Amygdala (tissue), 56 donors: Measurements from ENCODE around the gene ITGAV.

ENCODE experiments used
- DNase-seq, 56 donors: peaks; one replicate each; lab custom pipeline; 2025; lab: John Stamatoyannopoulos, UW

ITGAV gene

DNA sequence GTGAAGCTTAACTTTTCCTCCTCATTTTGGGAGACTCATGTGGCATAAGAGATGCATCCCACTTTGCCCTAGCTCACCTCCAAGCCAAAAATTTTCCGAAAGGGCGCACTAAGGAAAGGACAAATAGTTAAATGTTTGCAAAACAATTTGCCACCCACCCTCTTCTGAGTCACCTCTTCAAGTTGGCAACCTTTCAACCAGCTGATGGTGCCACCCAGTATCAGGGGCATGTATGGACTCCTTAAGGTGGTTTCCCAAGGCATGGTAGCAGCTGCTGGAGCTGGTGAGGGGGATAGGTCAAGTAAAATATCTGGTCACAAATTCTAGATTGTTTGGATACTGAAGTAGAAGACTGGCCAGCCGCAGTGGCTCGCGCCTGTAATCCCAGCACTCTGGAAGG, 17.2 kb upstream of the ITGAV start:
- DNase-seq, result no peak

DNA sequence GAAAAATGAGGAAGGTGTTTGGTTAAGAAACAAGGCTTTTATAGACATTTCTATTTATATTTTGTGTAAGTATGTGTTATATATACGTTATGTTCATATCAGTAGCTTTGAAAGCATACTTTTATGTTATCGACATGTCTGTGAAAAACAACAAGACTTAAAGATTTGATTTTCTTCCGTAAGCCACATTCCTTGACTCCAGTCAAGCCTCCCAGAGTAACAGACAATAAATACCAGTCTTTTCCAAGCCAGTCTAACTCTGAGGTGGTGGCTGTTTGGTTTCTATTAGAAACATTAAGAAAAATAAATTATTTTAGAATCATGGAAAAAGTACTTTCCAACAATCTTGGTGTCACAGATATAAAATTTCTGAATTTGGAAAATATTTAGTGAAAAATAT, 16.3 kb upstream of the ITGAV start:
- DNase-seq, result no peak

DNA sequence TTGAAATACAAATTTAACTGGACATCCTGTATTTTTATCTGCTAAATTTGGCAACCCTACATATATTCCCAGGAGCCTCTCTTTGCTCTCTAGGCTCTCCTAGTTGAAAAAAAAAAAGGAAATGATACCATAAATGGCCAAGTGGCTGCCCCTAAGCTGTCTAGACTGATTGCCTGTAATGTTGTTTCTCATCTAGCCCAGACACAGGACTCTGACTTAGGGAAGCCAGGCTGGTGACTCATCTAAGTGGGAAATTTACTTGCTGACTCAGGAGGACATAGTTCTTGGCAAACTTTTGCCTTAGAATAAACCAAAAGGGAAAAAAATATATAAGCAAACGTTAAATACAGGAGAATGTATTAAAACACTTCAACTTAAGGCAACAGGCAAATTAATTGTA, 14.6 kb upstream of the ITGAV start:
- DNase-seq, result peak in 3 of 56 donors; percentile 10 to 31 (median 22)

DNA sequence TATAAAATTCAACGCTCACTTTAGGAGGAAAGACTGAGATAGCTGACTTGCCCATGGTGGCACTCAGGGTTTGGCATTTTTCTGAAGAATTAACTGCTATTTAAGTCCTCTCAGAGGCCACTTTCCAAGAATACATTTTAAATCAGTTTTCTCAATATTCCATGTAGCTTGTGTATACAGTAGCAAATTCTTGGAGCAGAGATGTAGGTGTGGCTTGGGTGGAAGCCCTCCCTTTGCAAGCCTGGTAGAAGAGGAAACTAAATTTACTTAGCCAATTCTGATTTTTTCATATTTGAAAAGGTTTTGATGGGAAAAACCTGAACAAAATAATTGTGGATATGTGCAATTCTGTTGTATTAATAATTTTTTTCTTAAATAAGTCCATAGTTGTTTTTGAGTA, 14.0 kb upstream of the ITGAV start:
- no peak for DNase-seq

DNA sequence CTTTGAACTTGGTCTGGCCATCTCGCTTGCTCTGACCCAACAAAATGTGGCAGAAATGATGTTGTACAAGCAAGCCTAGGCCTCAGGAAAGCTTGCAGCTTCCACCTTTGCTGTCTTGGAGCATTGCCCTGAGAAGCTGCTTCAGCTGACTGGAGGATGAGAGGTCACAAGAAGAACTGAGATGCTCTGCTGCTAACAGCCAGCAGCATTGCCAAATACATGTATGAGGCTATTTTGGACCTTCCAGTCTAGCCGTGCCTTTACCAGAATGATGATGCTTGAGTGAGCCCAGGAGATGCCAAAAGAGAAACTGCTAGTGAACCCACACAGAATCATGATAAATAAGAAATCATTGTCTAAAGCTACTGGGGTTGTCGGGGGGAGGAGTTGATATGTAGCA, 13.2 kb upstream of the ITGAV start:
- DNase-seq, result no peak

DNA sequence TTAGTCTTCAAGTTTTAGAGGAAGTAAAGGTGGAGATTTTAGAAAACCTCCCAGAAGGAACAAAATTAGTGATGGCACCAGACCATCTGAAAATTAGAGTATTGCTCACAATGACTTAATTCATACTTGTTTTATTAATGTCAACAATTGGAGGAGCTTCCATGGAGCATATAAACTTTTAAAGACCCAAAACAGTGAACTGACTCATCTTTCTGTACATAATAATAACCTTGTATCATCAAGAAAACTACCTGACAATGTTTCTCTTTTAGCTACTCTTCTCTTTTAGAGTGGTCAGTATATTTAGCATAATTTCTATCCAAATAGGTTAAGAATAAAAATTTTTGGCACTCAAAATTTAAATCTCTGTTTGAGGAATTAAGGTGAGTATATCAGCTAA, 7.2 kb upstream of the ITGAV start:
- no peak for DNase-seq

DNA sequence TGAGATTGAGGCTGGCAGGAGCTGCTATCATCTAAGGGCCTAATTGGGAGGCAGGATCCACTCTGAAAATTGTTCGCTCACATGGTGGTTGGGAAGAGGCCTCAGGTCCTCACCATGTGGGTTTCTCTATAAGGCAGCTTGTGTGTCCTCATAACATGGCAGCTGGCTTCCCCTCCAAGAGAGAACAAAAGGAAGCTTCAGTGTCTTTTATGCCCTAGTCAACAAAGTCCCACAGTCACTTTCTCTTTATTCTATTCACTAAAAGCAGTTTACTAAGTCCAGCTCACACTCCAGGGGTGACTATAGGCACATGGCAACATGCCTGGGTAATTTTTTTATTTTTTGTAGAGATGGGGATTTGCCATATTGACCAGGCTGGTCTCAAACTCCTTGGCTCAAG, 5.8 kb upstream of the ITGAV start:
- no peak for DNase-seq

DNA sequence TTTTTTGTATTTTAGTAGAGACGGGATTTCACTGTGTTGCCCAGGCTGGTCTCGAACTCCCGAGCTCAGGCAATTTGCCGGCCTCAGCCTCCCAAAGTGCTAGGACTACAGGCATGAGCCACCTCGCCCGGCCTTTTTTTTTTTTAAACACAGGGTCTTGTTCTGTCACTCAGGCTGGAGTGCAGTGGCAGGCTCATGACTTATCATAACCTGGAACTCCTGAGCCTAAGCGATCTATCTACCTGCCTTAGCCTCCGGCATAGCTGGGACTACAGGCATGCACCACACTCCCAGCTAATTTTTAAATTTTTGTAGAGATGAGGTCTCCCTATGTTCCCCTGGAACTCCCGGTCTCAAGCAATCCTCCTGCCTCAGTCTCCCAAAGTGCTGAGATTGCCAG, 1.4 kb upstream of the ITGAV start:
- no peak for DNase-seq

DNA sequence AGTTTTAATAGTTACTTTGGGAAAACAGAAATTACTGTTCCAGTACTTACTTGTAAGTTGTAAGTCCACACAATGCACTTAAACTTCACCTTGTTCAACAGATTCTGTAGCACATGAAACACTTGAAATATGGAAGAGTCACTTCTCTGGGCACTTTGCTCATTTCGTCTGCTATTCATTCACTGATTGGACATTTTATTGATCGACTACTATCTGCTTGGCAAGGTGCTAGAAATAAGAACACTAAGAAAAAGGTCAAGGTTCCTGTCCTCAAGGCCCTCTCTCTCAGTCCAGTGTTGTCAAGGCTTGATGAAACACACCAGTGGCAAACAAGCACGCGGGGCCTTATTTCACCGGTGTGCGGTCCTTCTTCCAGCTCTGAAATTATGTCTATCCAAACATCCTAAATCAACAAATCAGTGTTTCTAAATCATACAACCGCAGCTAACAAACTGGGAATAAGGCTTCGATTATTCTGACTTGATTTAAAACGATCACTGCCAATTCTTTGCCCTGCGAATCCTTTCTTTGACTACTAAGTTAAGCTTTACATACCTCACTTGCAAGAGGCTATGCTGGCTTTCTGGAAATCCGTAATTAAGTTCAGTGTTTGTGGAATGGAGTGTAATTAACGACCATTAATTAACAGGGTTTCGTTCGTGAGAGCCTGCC, 780 bp upstream of the ITGAV start:
- no peak for DNase-seq

DNA sequence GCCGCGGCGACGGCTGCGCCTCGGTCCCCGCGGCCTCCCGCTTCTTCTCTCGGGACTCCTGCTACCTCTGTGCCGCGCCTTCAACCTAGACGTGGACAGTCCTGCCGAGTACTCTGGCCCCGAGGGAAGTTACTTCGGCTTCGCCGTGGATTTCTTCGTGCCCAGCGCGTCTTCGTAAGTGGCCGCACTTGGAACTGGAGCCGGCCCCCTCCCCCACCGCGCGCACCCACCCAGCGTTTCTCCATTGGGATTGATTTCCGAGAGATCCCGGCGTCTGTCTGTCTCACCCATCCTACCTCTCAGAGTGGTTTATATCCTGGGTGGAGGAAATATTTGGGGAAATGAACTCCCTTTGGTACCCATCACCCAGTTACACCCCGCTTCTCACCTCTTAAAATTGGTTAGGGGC, 498 bp downstream of the ITGAV start:
- DNase-seq, result peak in 23 of 56 donors; percentile 5 to 82 (median 58)

DNA sequence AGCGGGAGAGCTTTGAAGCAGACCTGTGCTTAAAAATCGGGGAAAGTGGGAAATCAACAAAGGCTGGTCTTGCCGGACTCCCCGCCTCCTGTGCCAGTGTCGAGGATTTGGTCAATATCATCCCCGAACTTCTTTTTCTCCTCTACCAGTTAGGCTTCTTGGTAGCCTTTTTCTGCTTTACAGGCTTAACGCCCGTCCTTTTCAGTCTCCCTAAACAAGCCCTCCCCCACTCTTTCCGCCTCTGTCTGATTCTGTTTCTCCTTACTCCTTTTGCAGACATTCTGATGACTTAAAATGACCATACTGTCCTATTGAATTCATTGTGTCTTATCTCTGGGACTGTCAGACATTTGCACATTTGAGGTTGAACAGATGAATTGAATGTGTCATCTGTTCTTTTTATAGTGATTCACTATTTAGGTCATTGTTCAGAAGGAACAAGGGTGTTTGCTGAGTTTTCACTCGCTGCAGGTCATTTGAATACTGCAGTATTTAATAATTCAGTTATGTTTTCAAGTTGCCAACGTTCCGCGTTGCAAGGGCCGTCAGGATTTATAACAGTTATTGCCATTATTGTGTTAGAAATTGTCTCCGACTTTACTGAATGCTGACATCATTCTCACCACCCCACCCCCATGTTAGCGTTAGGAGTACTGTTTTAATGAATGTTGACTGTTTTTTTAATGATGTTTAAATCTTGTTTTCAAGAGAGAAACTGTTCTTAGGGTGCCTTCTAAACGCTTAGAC, 1.1 kb downstream of the ITGAV start:
- peak in 13 of 56 donors; percentile 11 to 61 (median 54) for DNase-seq

DNA sequence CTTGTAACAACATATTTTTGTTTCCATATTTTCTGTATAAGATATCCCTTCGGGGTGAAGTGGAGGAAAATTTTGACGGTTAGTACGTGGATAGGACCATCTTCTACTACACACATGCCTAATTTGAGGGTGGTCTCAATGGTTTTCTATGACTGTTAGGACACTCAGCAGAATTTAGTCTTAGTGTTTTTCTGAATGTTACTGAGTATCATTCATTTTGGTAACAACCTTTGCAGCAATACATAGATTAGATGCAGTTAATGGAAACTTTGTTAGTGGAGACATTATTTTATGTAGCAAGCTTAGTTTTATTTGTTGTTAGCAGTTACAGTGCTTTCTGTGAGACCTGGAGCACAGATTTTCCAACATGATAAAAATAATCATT, 1.6 kb downstream of the ITGAV start:
- DNase-seq, result no peak

DNA sequence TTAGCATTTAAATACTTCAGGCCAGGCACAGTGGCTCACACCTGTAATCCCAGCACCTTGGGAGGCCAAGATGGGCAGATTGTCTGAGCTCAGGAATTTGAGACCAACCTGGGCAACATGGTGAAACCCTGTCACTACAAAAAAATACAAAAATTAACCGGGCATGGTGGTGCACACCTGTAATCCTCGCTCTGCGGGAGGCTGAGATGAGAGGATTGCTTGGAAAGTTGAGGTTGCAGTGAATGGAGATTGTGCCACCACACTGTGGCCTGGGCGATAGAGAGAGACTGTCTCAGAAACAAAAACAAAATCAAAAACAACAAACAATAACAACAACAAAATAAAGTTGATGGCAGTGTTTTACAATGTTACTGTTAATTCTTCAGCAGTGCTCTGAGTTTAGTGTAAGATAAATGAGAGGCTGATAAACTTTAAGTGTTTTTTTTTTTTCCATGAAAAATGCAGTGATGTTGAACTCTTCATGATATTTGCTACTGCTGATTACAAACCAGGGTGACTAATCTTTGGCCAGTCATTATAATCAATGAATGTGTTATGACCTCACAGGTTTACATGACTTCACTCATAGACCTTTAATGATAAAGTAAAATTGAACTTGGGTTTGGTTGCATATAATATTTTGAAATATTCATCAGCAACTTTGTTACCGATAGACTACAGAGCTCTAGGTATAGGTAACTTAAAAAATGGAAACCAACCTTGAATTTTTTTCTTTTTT, 2.5 kb downstream of the ITGAV start:
- DNase-seq, result no peak

DNA sequence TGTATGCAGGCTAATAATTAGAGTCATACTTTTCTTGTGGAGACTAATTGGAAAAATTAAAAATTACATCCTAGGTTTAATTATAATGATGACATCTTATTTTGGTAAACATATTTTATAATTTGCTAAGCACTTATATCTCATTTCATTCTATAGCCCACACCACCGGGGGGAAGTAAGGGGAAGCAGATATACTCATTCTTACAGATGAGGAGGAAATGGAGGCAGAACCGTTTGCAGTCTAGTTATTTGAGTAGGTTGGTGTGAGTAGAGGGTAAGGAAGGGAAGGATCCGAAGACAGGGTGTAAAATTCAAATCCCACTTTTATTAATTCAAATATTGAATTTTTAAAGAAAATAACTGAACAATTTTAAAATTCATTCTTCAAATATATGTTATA, 3.7 kb downstream of the ITGAV start:
- no peak for DNase-seq

DNA sequence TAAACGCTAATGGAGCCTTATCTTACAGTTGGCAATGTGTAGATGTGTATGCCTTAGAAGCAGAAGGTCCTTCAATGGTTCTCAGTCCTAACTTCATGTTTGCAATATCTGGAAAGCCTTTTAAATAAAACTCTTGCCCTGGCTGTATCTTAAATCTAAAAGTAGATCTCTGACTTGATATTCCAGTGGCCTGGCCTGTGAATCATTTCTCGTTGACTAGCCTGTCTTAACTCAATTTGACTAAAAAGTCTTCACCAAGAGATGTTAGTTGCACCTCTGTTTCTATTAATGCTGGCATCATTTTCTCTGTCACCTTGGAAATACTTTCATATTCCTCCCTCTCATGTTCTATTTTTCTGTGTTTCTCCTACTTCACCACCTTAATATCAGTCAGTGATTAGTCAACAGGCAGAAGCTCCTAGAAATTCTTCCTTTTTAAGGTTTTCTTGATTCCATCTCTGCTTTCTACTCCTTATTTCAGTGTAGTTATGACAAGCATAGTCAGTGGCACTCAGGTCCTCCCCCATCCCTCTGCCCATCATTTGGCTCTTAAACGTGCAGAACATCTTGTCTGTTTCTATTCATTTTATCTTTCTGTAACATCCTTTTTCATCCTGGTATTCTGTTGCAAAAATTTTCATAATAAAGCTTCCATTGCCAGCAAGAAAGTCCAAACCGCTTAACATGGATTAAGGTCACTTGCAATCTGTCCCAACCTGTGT, 4.3 kb downstream of the ITGAV start:
- no peak for DNase-seq

DNA sequence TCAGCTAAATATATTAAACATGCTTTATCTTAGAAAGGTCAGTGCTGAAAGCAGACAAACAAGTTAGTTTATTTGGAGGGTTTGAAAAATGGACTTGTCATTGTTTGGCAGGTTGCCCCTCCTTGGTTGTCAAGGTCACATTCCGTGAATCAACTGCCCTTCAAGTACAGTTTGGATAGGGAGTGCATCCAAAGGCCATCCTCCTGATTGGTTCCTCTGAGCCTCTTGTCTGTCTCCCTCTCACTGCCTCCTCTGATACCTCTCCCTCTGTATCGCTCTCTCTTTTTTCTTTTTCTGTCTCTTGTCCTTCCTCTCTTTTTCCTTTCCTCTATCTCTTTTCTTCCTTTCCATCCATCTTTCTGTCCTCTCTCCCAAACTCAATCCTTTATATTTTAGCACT, 5.4 kb downstream of the ITGAV start:
- DNase-seq, result peak in 1 of 56 donors; percentile 37

DNA sequence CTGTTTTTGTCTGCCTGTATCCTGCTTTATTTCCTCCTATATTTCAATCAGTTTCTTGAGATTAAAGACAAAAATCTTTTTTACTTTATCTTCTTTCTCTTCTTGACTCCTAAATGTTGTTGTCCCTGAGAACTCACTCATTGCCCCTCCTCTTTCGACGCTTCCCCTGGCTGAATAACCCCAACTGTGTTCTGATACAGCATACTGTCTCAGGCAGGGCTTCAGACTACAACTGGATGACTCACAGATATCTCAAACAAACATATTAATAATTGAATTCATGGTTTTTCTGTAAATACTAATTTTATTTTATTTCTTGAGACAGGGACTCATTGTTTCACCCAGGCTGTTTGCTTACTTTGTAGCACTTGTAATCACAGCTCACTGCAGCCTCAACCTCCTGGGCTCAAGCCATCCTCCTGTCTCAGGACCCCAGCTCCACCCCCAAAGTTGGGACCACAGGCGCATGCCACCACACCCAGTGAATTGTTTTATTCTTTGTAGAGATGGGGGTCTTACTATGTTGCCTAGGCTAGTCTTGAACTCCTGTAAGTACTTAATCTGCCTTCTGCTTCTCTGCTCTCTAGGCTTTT, 9.4 kb downstream of the ITGAV start:
- no peak for DNase-seq

DNA sequence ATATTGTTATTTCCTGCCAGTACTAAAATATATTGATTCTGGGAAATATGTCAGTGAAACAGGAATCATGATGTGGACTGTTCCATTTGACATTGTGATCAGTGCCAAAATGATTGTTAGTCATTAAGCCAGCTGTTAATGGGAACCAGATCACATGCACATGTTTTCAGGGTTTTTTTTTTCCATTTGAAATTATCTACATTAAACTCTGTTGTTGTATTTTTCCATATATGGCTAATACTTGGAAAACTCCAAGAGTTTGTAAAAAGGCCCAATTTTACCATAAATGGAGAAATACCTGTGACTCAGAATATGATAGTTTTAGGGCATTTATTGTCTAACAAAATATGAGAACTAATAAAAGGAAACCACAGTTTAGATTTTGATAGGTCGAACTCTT, 13.4 kb downstream of the ITGAV start:
- no peak for DNase-seq

DNA sequence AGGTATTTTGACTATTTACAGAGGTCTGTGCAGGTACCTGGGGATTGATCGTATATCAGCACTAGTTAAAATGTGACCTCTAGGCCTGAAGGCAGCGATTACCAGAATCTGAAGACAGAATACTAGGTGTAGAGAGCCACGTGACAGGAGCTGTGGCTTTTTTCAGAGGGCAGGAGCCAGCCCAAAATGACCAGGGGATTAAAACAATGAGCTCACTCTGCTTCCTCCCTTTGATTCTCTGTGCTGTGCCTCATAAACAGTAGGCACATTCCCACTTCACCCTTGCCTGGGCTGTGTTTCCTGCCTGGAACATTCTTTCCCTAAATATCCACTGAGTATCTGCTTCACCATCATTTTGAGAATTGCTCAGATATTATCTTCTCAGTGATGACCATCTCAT, 15.2 kb downstream of the ITGAV start:
- no peak for DNase-seq

DNA sequence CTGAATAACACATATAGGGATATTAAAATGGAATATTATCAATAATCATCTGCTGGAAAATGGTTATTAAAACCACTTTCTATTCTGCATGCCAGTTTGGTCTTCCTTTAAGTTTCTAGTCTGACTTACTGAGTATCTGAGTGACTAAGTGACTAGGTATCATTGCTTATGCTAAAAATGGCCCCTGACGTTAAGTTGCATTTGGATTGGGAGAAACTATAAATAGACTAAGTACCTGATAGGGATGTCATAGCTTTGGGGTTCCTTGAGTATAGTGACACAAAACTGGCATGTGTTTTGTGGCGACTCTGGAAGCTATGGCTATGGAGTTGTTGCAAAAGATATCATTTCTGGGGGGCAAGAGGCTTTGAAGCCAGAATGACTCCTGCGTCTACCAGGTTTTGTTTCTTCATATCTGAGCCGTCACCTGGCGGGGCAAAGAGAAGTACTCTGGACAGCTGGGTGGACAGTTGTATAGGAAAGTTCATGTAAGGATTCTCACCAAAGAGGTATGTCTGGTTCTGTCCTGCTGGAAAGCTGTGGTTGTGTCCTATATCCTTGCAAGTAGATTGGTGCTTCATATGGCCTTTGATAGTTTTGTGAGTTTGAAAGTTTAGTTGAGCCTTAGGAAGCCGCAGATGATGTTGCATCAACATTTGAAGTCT, 17.9 kb downstream of the ITGAV start:
- DNase-seq, result no peak
